ENCODE results near the gene KCNMA1.
"Not testable (repeated sequence)": the region's sequence is repeated elsewhere in the genome, so short reads cannot be mapped to it uniquely, and the experiment has no call there.

DNA sequence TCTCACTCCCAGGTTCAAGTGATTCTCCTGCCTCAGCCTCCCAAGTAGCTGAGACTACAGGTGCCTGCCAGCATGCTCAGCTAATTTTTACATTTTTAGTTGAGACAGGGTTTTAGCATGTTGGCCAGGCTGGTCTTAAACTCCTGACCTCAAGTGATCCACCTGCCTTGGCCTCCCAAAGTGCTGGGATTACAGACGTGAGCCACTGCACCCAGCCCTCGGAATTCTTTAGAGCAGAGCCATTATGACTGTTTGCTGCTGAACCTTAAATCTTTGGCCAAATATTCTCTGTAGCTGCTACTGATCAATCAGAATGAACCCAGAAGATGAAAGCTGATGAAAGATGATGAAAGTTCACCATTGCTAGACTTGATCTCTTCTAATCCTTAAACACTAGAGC is 249.9 kb downstream of the KCNMA1 start:
- TF ChIP-seq, protein P1, sequence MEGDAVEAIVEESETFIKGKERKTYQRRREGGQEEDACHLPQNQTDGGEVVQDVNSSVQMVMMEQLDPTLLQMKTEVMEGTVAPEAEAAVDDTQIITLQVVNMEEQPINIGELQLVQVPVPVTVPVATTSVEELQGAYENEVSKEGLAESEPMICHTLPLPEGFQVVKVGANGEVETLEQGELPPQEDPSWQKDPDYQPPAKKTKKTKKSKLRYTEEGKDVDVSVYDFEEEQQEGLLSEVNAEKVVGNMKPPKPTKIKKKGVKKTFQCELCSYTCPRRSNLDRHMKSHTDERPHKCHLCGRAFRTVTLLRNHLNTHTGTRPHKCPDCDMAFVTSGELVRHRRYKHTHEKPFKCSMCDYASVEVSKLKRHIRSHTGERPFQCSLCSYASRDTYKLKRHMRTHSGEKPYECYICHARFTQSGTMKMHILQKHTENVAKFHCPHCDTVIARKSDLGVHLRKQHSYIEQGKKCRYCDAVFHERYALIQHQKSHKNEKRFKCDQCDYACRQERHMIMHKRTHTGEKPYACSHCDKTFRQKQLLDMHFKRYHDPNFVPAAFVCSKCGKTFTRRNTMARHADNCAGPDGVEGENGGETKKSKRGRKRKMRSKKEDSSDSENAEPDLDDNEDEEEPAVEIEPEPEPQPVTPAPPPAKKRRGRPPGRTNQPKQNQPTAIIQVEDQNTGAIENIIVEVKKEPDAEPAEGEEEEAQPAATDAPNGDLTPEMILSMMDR (IDR thresholded peaks at IDR 0.05), result not testable (repeated sequence)
- not testable (repeated sequence) for TF ChIP-seq POLR2A (IDR thresholded peaks at IDR 0.05)
